Measurements from ENCODE around the gene LINGO1. TPM values are rescaled to one million over a fixed set of nuclear protein-coding genes. Genes with fewer than 3 reads are reported as not detected.

The LINGO1 gene
- polyA plus RNA-seq, 1 of the 3 experiments (the other 2 are of a cell fraction), result 0.56 TPM

GRCh38 chr15:77614251-77614806 is 18.4 kb downstream of the LINGO1 start:
- Histone ChIP-seq H3F3A (replicated peaks; ENCODE audit: insufficient read depth) (no peaks in the 10 kb centered on the region), H3K79me2 (ENCODE audit: insufficient read depth) (no peaks in the 10 kb centered on the region), H3K36me3 (replicated peaks in 1 of 2; ENCODE audit: control insufficient read depth in 1 of 2, insufficient read depth in 2 of 2, low read length in 1 of 2) (no peaks in the 10 kb centered on the region), H3K9me3 (no peaks in the 10 kb centered on the region), H3K9me2 (no peaks in the 10 kb centered on the region), H3K4me2 (no peak overlapping the region), H3K27ac (ENCODE audit: low read depth in 2 of 2, low read length in 1 of 2) (no peak overlapping the region), H3K4me1 (ENCODE audit: control insufficient read depth in 1 of 2, insufficient read depth in 2 of 2, low read depth in 1 of 2, low read length in 1 of 2) (no peaks in the 10 kb centered on the region; a peak in 2 of 4 replicates), H4K20me1 (ENCODE audit: insufficient read depth) (no peaks in the 10 kb centered on the region), H3K4me3 (ENCODE audit: low read depth in 2 of 2, low read length in 1 of 2) (no peak overlapping the region), H2AFZ (ENCODE audit: low read depth) (no peak overlapping the region), H3K27me3 (ENCODE audit: insufficient read depth) (no peaks in the 10 kb centered on the region), H3K9ac (no peak overlapping the region)
- ChIA-PET CTCF (no interaction called here), POLR2A (no interaction called here)
- no peak for TF ChIP-seq USF2 (IDR thresholded peaks at IDR 0.05; ENCODE audit: borderline replicate concordance, low read depth, low read length)
- no peak for TF ChIP-seq RFX5 (IDR thresholded peaks at IDR 0.05; ENCODE audit: low read length)
- no peak for TF ChIP-seq JUND (IDR thresholded peaks at IDR 0.05)
- TF ChIP-seq TAF1 (IDR thresholded peaks at IDR 0.05; ENCODE audit: borderline replicate concordance, low read depth, low read length), result no peak
- TF ChIP-seq MAX (IDR thresholded peaks at IDR 0.05; ENCODE audit: low read depth), result no peak
- no peak for TF ChIP-seq TCF12 (IDR thresholded peaks at IDR 0.05)
- no peak for TF ChIP-seq CHD2 (IDR thresholded peaks at IDR 0.05; ENCODE audit: low read length, partially characterized antibody)
- TF ChIP-seq TEAD4 (IDR thresholded peaks at IDR 0.05; ENCODE audit: borderline replicate concordance, insufficient read depth), result no peak
- TF ChIP-seq ZBTB33 (IDR thresholded peaks at IDR 0.05; ENCODE audit: borderline replicate concordance, low read depth), result no peak
- TF ChIP-seq EP300 (IDR thresholded peaks at IDR 0.05; ENCODE audit: borderline replicate concordance in 1 of 2, low read depth in 1 of 2, low read length in 1 of 2), result no peak
- no peak for TF ChIP-seq USF1 (IDR thresholded peaks at IDR 0.05; ENCODE audit: borderline replicate concordance, low read depth)
- no peak for TF ChIP-seq ELF1 (IDR thresholded peaks at IDR 0.05)
- no peak for TF ChIP-seq EZH2phosphoT487 (IDR thresholded peaks at IDR 0.05; ENCODE audit: borderline replicate concordance, low read depth)
- TF ChIP-seq SIN3A (IDR thresholded peaks at IDR 0.05; ENCODE audit: borderline replicate concordance, low read depth, low read length), result no peak
- TF ChIP-seq GATA2 (CRISPR knock-in tag; IDR thresholded peaks at IDR 0.05), result no peak
- no peak for TF ChIP-seq FOXM1 (IDR thresholded peaks at IDR 0.05; ENCODE audit: low read depth)
- no peak for TF ChIP-seq MXI1 (IDR thresholded peaks at IDR 0.05; ENCODE audit: low read depth, low read length)
- no peak for TF ChIP-seq NFIC (IDR thresholded peaks at IDR 0.05; ENCODE audit: borderline replicate concordance)
- 93% methylated on average over 21 of the region's 48 CpGs for WGBS (ENCODE audit: low lambda C conversion rate)
- no peak for DNase-seq

All from SK-N-SH (cell line).